ENCODE data around the gene EIPR1.
"Not testable (repeated sequence)": the region's sequence is repeated elsewhere in the genome, so short reads cannot be mapped to it uniquely, and the experiment has no call there.

EIPR1 gene

DNA sequence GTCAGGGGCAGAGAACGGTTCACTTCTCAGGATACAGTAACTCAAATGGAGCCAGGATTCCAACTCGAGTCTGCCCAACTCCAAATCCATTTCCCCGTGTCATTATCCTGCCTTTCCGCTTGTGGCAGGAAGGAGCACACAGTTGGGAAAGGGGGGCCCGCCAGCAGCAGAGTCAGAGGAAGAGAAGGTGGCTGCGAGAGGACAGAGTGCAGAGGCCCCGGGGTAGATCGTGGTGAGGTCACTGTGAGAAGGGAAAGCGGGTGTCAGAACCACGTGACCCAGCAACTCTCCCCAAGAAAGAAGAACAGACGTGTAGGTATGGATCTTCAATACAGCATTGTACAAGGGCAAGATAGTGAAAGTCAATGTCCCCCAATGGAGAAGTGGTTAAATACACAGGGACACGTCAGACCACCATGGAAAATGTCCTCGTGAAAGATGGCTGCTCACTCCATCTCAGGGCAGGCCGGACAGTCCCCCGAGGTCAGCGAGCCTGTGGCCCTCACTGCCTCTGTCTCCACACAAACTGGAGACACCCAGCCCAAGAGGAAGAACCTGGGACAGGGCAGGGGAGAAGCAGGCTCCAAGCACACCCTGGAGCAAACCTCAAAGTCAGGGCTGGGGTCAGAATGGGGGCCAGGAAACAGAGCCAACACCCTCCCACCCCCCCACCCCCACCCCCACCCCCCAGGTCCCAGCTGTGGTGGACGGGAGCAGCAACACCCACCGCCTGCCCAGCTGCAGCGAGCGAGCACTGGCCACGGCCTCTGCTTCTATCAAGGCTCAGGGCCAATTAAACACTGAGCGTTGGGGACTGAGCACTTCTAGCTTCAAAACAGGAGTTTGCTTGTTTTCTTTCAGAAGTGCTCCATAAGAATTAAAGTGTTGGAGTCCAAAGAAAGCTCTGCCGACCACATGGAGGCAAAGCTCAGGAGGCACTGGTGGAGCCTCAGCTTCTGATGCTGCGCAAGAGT is 92.7 kb downstream of the EIPR1 start:
- no peak overlapping the region for H2AFZ ChIP-seq (ENCODE audit: low read depth, low read length, severe bottlenecking)
- H3K9me2 ChIP-seq (replicated peaks; ENCODE audit: insufficient read depth, low read length): no peaks in the 10 kb centered on the region
- no peak for TF ChIP-seq EZH2phosphoT487 (conservative IDR thresholded peaks at IDR 0.05; ENCODE audit: low read length)
- no peaks in the 10 kb centered on the region for H3F3A ChIP-seq (ENCODE audit: insufficient read depth)
- no peaks in the 10 kb centered on the region; the same call in 1 of the 2 replicates for H4K20me1 ChIP-seq (ENCODE audit: low read depth, low read length)
- H3K9me3 ChIP-seq (ENCODE audit: insufficient read depth, low read length): no peaks in the 10 kb centered on the region
- no peaks in the 10 kb centered on the region for H3K36me3 ChIP-seq (ENCODE audit: low read length)
- no peak overlapping the region for H3K27ac ChIP-seq (ENCODE audit: low read depth, low read length)
- H3K9ac ChIP-seq (ENCODE audit: low read length): no peak overlapping the region
- no peaks in the 10 kb centered on the region for H3K27me3 ChIP-seq (ENCODE audit: low read length)
- H3K4me2 ChIP-seq (ENCODE audit: low read depth, low read length, poor library complexity, severe bottlenecking): no peak overlapping the region
- H3K79me2 ChIP-seq (ENCODE audit: insufficient read depth, low read length): peaks cover 17% of the 10 kb centered on the region; the same call in 1 of the 2 replicates
- no peak overlapping the region for H3K4me3 ChIP-seq (ENCODE audit: insufficient read depth, low read length, poor library complexity, severe bottlenecking)

DNA sequence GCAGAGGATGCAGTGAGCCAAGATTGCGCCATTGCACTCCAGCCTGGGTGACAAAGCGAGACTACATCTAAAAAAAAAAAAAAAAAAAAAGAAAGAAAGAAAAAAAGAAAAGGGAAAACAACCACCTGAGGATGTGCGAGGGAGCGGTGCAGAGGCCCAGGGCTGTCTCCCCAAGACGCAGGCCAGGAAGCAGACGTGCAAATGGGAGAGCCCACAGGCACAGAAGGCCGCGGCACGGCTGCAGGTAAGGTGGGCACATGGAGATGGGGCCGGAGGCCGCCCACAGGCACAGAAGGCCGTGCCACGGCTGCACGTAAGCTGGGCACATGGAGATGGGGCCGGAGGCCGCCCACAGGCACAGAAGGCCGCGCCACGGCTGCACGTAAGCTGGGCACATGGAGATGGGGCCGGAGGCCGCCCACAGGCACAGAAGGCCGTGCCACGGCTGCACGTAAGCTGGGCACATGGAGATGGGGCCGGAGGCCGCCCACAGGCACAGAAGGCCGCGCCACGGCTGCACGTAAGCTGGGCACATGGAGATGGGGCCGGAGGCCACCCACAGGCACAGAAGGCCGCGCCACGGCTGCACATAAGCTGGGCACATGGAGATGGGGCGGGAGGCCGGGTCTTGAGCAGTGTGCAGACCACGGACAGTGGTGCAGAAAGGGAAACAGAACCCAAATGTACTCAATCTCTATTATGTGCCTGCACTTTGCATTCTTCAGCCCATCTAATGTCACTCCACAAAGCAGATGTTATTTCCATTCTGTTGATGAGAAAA is 93.6 kb downstream of the EIPR1 start:
- not testable (repeated sequence) for H3K4me2 ChIP-seq (ENCODE audit: low read depth, low read length, poor library complexity, severe bottlenecking); H3K27me3 ChIP-seq (ENCODE audit: low read length); H3K36me3 ChIP-seq (ENCODE audit: low read length); H3K9ac ChIP-seq (ENCODE audit: low read length); H3K9me3 ChIP-seq (ENCODE audit: insufficient read depth, low read length); H4K20me1 ChIP-seq (ENCODE audit: low read depth, low read length); H3K4me3 ChIP-seq (ENCODE audit: insufficient read depth, low read length, poor library complexity, severe bottlenecking); H2AFZ ChIP-seq (ENCODE audit: low read depth, low read length, severe bottlenecking); H3K27ac ChIP-seq (ENCODE audit: low read depth, low read length); H3F3A ChIP-seq (ENCODE audit: insufficient read depth); H3K9me2 ChIP-seq (replicated peaks; ENCODE audit: insufficient read depth, low read length)
- H3K79me2 ChIP-seq (ENCODE audit: insufficient read depth, low read length): peaks cover 13% of the 10 kb centered on the region; the same call in 1 of the 2 replicates

DNA sequence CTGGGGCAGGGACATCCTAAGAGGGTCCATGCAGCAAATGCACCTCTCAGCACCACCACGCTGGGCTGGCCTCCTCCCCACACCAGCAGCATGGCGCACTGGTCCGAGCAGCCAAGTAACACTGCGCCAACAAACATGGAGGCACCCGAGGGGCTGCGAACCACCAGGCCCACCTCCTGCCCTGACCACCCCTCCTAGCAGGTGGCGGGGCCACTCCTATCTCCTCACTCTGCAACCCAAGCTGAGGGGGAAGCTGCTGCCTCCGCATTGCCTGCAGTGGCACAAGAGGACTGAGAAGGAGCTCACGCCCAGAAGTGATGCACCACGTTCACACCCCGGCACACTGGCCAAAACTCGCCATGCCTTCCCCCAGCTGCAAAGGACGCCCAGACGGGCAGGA is 94.4 kb downstream of the EIPR1 start:
- peaks cover 11% of the 10 kb centered on the region; the same call in 1 of the 2 replicates for H3K79me2 ChIP-seq (ENCODE audit: insufficient read depth, low read length)
- no peak overlapping the region for H2AFZ ChIP-seq (ENCODE audit: low read depth, low read length, severe bottlenecking)
- H3K27me3 ChIP-seq (ENCODE audit: low read length): no peaks in the 10 kb centered on the region
- TF ChIP-seq, protein P1, sequence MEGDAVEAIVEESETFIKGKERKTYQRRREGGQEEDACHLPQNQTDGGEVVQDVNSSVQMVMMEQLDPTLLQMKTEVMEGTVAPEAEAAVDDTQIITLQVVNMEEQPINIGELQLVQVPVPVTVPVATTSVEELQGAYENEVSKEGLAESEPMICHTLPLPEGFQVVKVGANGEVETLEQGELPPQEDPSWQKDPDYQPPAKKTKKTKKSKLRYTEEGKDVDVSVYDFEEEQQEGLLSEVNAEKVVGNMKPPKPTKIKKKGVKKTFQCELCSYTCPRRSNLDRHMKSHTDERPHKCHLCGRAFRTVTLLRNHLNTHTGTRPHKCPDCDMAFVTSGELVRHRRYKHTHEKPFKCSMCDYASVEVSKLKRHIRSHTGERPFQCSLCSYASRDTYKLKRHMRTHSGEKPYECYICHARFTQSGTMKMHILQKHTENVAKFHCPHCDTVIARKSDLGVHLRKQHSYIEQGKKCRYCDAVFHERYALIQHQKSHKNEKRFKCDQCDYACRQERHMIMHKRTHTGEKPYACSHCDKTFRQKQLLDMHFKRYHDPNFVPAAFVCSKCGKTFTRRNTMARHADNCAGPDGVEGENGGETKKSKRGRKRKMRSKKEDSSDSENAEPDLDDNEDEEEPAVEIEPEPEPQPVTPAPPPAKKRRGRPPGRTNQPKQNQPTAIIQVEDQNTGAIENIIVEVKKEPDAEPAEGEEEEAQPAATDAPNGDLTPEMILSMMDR (IDR thresholded peaks at IDR 0.05; ENCODE audit: insufficient read depth, low read length, poor library complexity, severe bottlenecking): no peak
- no peak for TF ChIP-seq EZH2phosphoT487 (conservative IDR thresholded peaks at IDR 0.05; ENCODE audit: low read length)
- H3F3A ChIP-seq (ENCODE audit: insufficient read depth): no peaks in the 10 kb centered on the region
- H3K9me3 ChIP-seq (ENCODE audit: insufficient read depth, low read length): no peaks in the 10 kb centered on the region
- no peaks in the 10 kb centered on the region for H4K20me1 ChIP-seq (ENCODE audit: low read depth, low read length)
- no peaks in the 10 kb centered on the region for H3K36me3 ChIP-seq (ENCODE audit: low read length)
- H3K9ac ChIP-seq (ENCODE audit: low read length): no peak overlapping the region
- H3K4me3 ChIP-seq (ENCODE audit: insufficient read depth, low read length, poor library complexity, severe bottlenecking): no peak overlapping the region
- no peaks in the 10 kb centered on the region for H3K9me2 ChIP-seq (replicated peaks; ENCODE audit: insufficient read depth, low read length)
- H3K4me2 ChIP-seq (ENCODE audit: low read depth, low read length, poor library complexity, severe bottlenecking): no peak overlapping the region
- no peak overlapping the region for H3K27ac ChIP-seq (ENCODE audit: low read depth, low read length)

DNA sequence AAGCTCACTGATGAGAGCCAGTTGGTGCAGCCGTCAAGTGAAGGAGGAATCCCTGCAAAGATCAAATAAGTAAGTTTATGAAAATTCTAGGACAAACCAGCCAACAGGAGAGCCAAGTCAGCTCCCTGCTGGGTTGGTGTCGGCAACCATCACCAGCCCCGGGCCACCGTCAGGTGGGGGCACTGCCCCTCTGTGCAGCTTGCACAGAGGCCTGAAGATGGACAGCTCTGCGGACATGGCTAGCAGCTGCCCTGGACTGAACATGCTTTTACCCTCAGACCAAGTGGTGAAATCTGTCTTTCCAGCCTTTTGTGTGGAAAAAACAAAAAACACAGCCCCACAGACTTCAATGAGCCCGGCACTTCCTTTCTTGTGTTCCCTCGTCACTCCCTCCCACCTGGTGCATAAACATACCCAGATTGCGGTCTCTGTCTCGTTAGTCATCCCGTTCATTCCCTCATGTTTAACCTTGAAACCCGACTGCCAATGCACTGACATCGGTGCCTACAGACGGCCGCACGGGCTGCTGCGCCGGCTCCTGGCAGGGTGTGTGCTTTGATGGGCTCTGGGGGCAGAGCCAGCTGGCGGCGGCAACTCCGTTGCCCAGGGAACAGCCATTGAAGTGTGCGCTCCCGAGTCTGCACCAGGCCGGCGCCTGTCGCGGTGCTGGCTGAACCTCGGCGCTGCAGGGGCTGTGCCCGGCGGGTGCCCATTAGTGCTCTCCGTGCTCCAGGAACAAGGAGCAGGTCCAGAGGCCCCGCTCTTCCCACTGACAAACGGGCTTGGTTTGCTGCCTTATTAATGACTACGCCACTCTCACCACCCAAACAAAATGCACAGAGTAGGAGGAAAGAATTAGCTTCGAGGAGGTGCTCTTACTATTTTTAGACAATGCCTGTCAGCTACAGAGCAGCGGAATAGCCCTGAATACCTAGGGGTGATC is 95.3 kb downstream of the EIPR1 start:
- no peak overlapping the region for H3K9ac ChIP-seq (ENCODE audit: low read length)
- no peak overlapping the region for H2AFZ ChIP-seq (ENCODE audit: low read depth, low read length, severe bottlenecking)
- peaks cover 8% of the 10 kb centered on the region; the same call in 1 of the 2 replicates for H3K79me2 ChIP-seq (ENCODE audit: insufficient read depth, low read length)
- H3K4me2 ChIP-seq (ENCODE audit: low read depth, low read length, poor library complexity, severe bottlenecking): no peak overlapping the region
- no peaks in the 10 kb centered on the region for H3K36me3 ChIP-seq (ENCODE audit: low read length)
- H3K27ac ChIP-seq (ENCODE audit: low read depth, low read length): no peak overlapping the region
- no peaks in the 10 kb centered on the region for H3K9me3 ChIP-seq (ENCODE audit: insufficient read depth, low read length)
- H3K27me3 ChIP-seq (ENCODE audit: low read length): no peaks in the 10 kb centered on the region
- H3K4me3 ChIP-seq (ENCODE audit: insufficient read depth, low read length, poor library complexity, severe bottlenecking): no peak overlapping the region
- no peaks in the 10 kb centered on the region for H3K9me2 ChIP-seq (replicated peaks; ENCODE audit: insufficient read depth, low read length)
- TF ChIP-seq, protein P1 (IDR thresholded peaks at IDR 0.05; ENCODE audit: insufficient read depth, low read length, poor library complexity, severe bottlenecking): no peak
- no peak for TF ChIP-seq EZH2phosphoT487 (conservative IDR thresholded peaks at IDR 0.05; ENCODE audit: low read length)
- no peaks in the 10 kb centered on the region for H3F3A ChIP-seq (ENCODE audit: insufficient read depth)
- no peaks in the 10 kb centered on the region for H4K20me1 ChIP-seq (ENCODE audit: low read depth, low read length)
